OCI-LY3 (cell line): ENCODE data around the gene CCM2.

Source experiments
- CTCF ChIP-seq: fragments of 200-600, 300-600 bp; sonication (generic); IDR thresholded peaks from 2 replicates; pipeline ENCODE4 v1.5.1; 2014; ENCODE audit warnings: antibody characterized with exemption, low read length, low read depth
- EZH2phosphoT487 ChIP-seq: fragments of 200-600 bp; shearing (Covaris generic); IDR thresholded peaks from 2 replicates; pipeline ENCODE4 v1.6.1; 2018; ENCODE audit warnings: antibody characterized with exemption, mixed run types, low read depth

- no peak for TF ChIP-seq CTCF
- TF ChIP-seq EZH2phosphoT487 = no peak
Observed at GRCh38 chr7:44995555-44996493, 4.2 kb upstream of the CCM2 start.
